GM23338 (cell line): Measurements from ENCODE around the gene CORO7. TPM values are rescaled to one million over a fixed set of nuclear protein-coding genes. Genes with fewer than 3 reads are reported as not detected.

Experiments
- ATAC-seq: fragments of 200-7000 bp; cut with Tn5 transposase; 3 replicates; pipeline ENCODE4 v1.9.1; 2020
- DNase-seq: peaks from one replicate; pipeline ENCODE4 v3.0.0-alpha.2; 2015; ENCODE audit warnings: low spot score
- H2AFZ ChIP-seq: fragments of 200-600 bp; sonication (generic); 2 replicates; pipeline ENCODE4 v1.8.0; 2016; ENCODE audit warnings: antibody characterized with exemption, mild to moderate bottlenecking, moderate library complexity
- H3F3A ChIP-seq: fragments of 200-600 bp; sonication (generic); replicated peaks from 2 replicates; pipeline ENCODE4 v1.8.0; 2017; ENCODE audit warnings: antibody characterized with exemption, mixed run types, low read depth
- H3K27ac ChIP-seq: fragments of 200-600 bp; sonication (generic); 2 replicates; pipeline ENCODE4 v1.6.1; 2016; ENCODE audit warnings: low read depth
- H3K27me3 ChIP-seq: fragments of 200-600 bp; sonication (generic); 2 replicates; pipeline ENCODE4 v1.8.0; 2016; ENCODE audit warnings: mild to moderate bottlenecking, mixed run types, moderate library complexity; ENCODE audit not compliant: insufficient read depth
- H3K36me3 ChIP-seq: fragments of 200-600 bp; sonication (generic); 2 replicates; pipeline ENCODE4 v1.8.0; 2016; ENCODE audit warnings: mild to moderate bottlenecking; ENCODE audit not compliant: insufficient read depth
- H3K4me1 ChIP-seq: fragments of 200-600 bp; sonication (generic); 2 replicates; pipeline ENCODE4 v1.8.0; 2016; ENCODE audit warnings: mild to moderate bottlenecking, moderate library complexity; ENCODE audit not compliant: insufficient read depth
- H3K4me2 ChIP-seq: fragments of 200-600 bp; sonication (generic); 2 replicates; pipeline ENCODE4 v1.7.1; 2017; ENCODE audit warnings: mixed run types
- H3K4me3 ChIP-seq: fragments of 200-600 bp; sonication (generic); 2 replicates; pipeline ENCODE4 v1.6.1; 2016; ENCODE audit warnings: mixed run types
- H3K79me2 ChIP-seq: fragments of 200-600 bp; sonication (generic); replicated peaks from 2 replicates; pipeline ENCODE4 v1.8.0; 2017; ENCODE audit warnings: mild to moderate bottlenecking; ENCODE audit not compliant: insufficient read depth
- H3K9me2 ChIP-seq: fragments of 200-600 bp; sonication (generic); 2 replicates; pipeline ENCODE4 v1.8.0; 2017; ENCODE audit not compliant: insufficient read depth
- H4K20me1 ChIP-seq: fragments of 200-600 bp; sonication (generic); replicated peaks from 2 replicates; pipeline ENCODE4 v1.8.0; 2017; ENCODE audit warnings: mild to moderate bottlenecking; ENCODE audit not compliant: insufficient read depth
- H3K27ac Mint-ChIP-seq: 2 replicates; pipeline ENCODE4 v1.8.0; 2020; ENCODE audit warnings: inconsistent platforms, mild to moderate bottlenecking, moderate library complexity, mixed read lengths
- H3K27me3 Mint-ChIP-seq: 3 replicates; pipeline ENCODE4 v1.8.0; 2022; ENCODE audit warnings: low read depth, mild to moderate bottlenecking, moderate library complexity, mixed read lengths, inconsistent platforms; ENCODE audit not compliant: insufficient read depth, poor library complexity
- H3K36me3 Mint-ChIP-seq: 3 replicates; pipeline ENCODE4 v1.8.0; 2021; ENCODE audit warnings: low read depth, mild to moderate bottlenecking, inconsistent platforms, moderate library complexity, mixed read lengths
- H3K4me1 Mint-ChIP-seq: 3 replicates; pipeline ENCODE4 v1.8.0; 2020; ENCODE audit warnings: mild to moderate bottlenecking, inconsistent platforms, mixed read lengths
- H3K4me3 Mint-ChIP-seq: 3 replicates; pipeline ENCODE4 v1.8.0; 2021; ENCODE audit warnings: moderate library complexity, mild to moderate bottlenecking, inconsistent platforms, mixed read lengths
- H3K9me3 Mint-ChIP-seq: 3 replicates; pipeline ENCODE4 v1.8.0; 2020; ENCODE audit warnings: moderate library complexity, mild to moderate bottlenecking, inconsistent platforms, mixed read lengths
- CREB1 ChIP-seq: fragments of 250-450 bp; sonication (Bioruptor Pico); IDR thresholded peaks from 2 replicates; pipeline ENCODE4 v1.5.0; 2020; ENCODE audit warnings: low read depth, mild to moderate bottlenecking, moderate library complexity
- CTCF ChIP-seq, 2 experiments: fragments of 200-600 bp in 1 of 2; sonication (generic) in 1 of 2; conservative IDR thresholded peaks; 2 replicates each; pipeline versions ENCODE4 v1.5.1 to v1.6.1; 2016 to 2017; ENCODE audit warnings: antibody characterized with exemption in 2 of 2, low read depth in 2 of 2, mild to moderate bottlenecking in 2 of 2, moderate library complexity in 1 of 2
- NANOG ChIP-seq: IDR thresholded peaks from 2 replicates; pipeline ENCODE4 v1.6.1; 2016; ENCODE audit warnings: antibody characterized with exemption, borderline replicate concordance
- POLR2AphosphoS5 ChIP-seq: IDR thresholded peaks from 2 replicates; pipeline ENCODE4 v1.6.1; 2016; ENCODE audit warnings: antibody characterized with exemption, low read depth
- REST ChIP-seq: IDR thresholded peaks from one replicate; pipeline ENCODE4 v1.6.1; 2018; ENCODE audit warnings: antibody characterized with exemption; ENCODE audit not compliant: unreplicated experiment
- ZNF114 ChIP-seq: fragments of 250-450 bp; sonication (Bioruptor Pico); IDR thresholded peaks from 2 replicates; pipeline ENCODE4 v1.5.0; 2020; ENCODE audit warnings: mild to moderate bottlenecking, moderate library complexity
- ZNF331 ChIP-seq: fragments of 250-450 bp; sonication (Bioruptor Pico); IDR thresholded peaks from 2 replicates; pipeline ENCODE4 v1.5.0; 2020; ENCODE audit warnings: low read depth, mild to moderate bottlenecking, moderate library complexity
- polyA plus RNA-seq: library from polyadenylated mRNA; unstranded; fragments of >200 nt; fragmentation: Nextera tagmentation; extraction: Ambion mirVana; gene quantifications from 2 replicates; pipeline ENCODE4 v1.2.1, GENCODE V29; 2016
- total RNA-seq: library from RNA; depleted of rRNA; stranded (reverse); fragments of >200 nt; shearing (Covaris generic); gene quantifications from 2 replicates; pipeline ENCODE4 v1.2.3, GENCODE V29; 2014

CORO7 gene
- total and polyA plus RNA-seq, 2 experiments from 2014 or later: 14.2 to 46.4 TPM

- H3K79me2 ChIP-seq: peaks cover 4% of the 10 kb centered on the region; the same call in 1 of the 2 replicates
- no peak for TF ChIP-seq NANOG
- no peak for TF ChIP-seq POLR2AphosphoS5
- TF ChIP-seq ZNF331 (CRISPR knock-in tag): no peak
- no peak for TF ChIP-seq CREB1 (CRISPR knock-in tag)
- no peak for TF ChIP-seq ZNF114 (CRISPR knock-in tag)
- TF ChIP-seq REST: no peak
- no peak for TF ChIP-seq CTCF (conservative IDR thresholded peaks at IDR 0.05; ENCODE audit: low read depth in 2 of 2)
- no peaks in the 10 kb centered on the region for H3K36me3 ChIP-seq
- Mint-ChIP-seq H3K27me3 (peaks cover 10% of the 10 kb centered on the region), H3K27ac (peak overlapping the region; percentile 80), H3K4me1 (peaks cover 42% of the 10 kb centered on the region), H3K36me3 (peaks cover 3% of the 10 kb centered on the region; the same call in 2 of the 3 replicates), H3K9me3 (no peaks in the 10 kb centered on the region), H3K4me3 (no peak overlapping the region)
- H3K4me2 ChIP-seq: no peak overlapping the region
- H3K4me3 ChIP-seq: no peak overlapping the region
- no peaks in the 10 kb centered on the region for H3F3A ChIP-seq
- peak overlapping the region; percentile 55; the same call in 1 of the 2 replicates for H3K27ac ChIP-seq
- H4K20me1 ChIP-seq: no peaks in the 10 kb centered on the region; the same call in 1 of the 2 replicates
- H2AFZ ChIP-seq: no peak overlapping the region
- no peak for ATAC-seq
- H3K27me3 ChIP-seq: no peaks in the 10 kb centered on the region
- H3K4me1 ChIP-seq: peaks cover 23% of the 10 kb centered on the region
- no peak for DNase-seq
- no peaks in the 10 kb centered on the region for H3K9me2 ChIP-seq
Measured at GRCh38 chr16:4380119-4381063, 36.0 kb downstream of the CORO7 start.
